HCT116 (cell line): ENCODE results near the gene NEMP1.

Source experiments
- ELF1 ChIP-seq: IDR thresholded peaks from 2 replicates; pipeline ENCODE4 v1.6.1; 2012; ENCODE audit warnings: low read depth, borderline replicate concordance
- JUND ChIP-seq: IDR thresholded peaks from 2 replicates; pipeline ENCODE4 v1.6.1; 2012
- TF ChIP-seq, protein P1 (sequence below), 3 experiments: fragments of 200-600 bp in 1 of 3; sonication (generic) in 1 of 3; IDR thresholded peaks in 2 of 3; conservative IDR thresholded peaks in 1 of 3; 2 replicates each; pipeline ENCODE4 v1.5.1; 2012 to 2017; ENCODE audit warnings: low read depth in 2 of 3, low read length in 2 of 3, antibody characterized with exemption in 1 of 3, borderline replicate concordance in 1 of 3, control low read depth in 1 of 3, mild to moderate bottlenecking in 1 of 3, mixed read lengths in 1 of 3, mixed run types in 1 of 3, moderate library complexity in 1 of 3; ENCODE audit not compliant: insufficient read depth in 1 of 3

GRCh38 chr12:57051011-57051410 is 27.6 kb downstream of the NEMP1 start:
- no peak for TF ChIP-seq ELF1
- TF ChIP-seq JUND, result no peak
- TF ChIP-seq, protein P1, sequence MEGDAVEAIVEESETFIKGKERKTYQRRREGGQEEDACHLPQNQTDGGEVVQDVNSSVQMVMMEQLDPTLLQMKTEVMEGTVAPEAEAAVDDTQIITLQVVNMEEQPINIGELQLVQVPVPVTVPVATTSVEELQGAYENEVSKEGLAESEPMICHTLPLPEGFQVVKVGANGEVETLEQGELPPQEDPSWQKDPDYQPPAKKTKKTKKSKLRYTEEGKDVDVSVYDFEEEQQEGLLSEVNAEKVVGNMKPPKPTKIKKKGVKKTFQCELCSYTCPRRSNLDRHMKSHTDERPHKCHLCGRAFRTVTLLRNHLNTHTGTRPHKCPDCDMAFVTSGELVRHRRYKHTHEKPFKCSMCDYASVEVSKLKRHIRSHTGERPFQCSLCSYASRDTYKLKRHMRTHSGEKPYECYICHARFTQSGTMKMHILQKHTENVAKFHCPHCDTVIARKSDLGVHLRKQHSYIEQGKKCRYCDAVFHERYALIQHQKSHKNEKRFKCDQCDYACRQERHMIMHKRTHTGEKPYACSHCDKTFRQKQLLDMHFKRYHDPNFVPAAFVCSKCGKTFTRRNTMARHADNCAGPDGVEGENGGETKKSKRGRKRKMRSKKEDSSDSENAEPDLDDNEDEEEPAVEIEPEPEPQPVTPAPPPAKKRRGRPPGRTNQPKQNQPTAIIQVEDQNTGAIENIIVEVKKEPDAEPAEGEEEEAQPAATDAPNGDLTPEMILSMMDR (IDR thresholded peaks at IDR 0.05 in 2 of 3, conservative IDR thresholded peaks at IDR 0.05 in 1 of 3; ENCODE audit: borderline replicate concordance in 1 of 3, insufficient read depth in 1 of 3, low read depth in 2 of 3, low read length in 2 of 3), result no peak
